Muscle layer of colon (tissue), 2 donors: Measurements from ENCODE around the gene NELFA.

Experiments
- H3K27ac ChIP-seq: one replicate; pipeline ENCODE4 v1.7.0; 2013; ENCODE audit warnings: low read depth, mild to moderate bottlenecking, low read length, moderate library complexity
- H3K27me3 ChIP-seq, 2 donors: one replicate each; pipeline ENCODE4 v1.7.0; 2013; ENCODE audit warnings: low read length in 2 of 2, mild to moderate bottlenecking in 2 of 2; ENCODE audit not compliant: insufficient read depth in 2 of 2, control insufficient read depth in 1 of 2
- H3K36me3 ChIP-seq: one replicate; pipeline ENCODE4 v1.7.0; 2013; ENCODE audit warnings: mild to moderate bottlenecking, low read length; ENCODE audit not compliant: insufficient read depth
- H3K4me1 ChIP-seq: one replicate; pipeline ENCODE4 v1.7.0; 2013; ENCODE audit warnings: mild to moderate bottlenecking, low read length; ENCODE audit not compliant: insufficient read depth
- H3K4me3 ChIP-seq, 2 donors: one replicate each; pipeline ENCODE4 v1.7.0; 2013; ENCODE audit warnings: low read length in 2 of 2, low read depth in 1 of 2, mild to moderate bottlenecking in 1 of 2, moderate library complexity in 1 of 2
- H3K9ac ChIP-seq: one replicate; pipeline ENCODE4 v1.7.0; 2013; ENCODE audit warnings: low read length
- H3K9me3 ChIP-seq: one replicate; pipeline ENCODE4 v1.7.0; 2013; ENCODE audit warnings: mild to moderate bottlenecking, low read length
- donor health status: abdominal sarcoma.
- donor health status: Adenocarcinoma of cecum.

The NELFA gene

DNA sequence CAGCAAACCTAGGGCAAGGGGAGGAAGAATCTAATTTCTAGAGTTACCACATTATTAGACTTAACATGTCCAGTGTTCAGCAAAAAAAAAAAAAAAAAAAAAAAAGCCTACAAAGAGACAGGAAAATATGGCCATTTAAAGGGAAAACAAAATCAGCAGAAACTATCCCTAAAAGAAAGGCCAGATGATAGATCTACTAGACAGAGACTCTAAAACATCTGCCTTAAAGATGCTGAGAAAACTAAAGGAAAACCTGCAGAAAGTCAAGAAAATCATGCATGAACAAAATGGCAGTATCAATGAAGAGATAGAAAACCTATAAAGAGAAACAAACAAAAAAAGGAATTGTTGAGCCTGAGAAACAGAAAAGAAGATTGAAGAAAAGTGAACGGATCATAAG lies 43.8 kb downstream of the NELFA start:
- Histone ChIP-seq H3K9me3 (no peaks in the 10 kb centered on the region), H3K9ac (no peak overlapping the region), H3K4me3 (no peak overlapping the region), H3K27ac (no peak overlapping the region), H3K27me3 (no peaks in the 10 kb centered on the region), H3K36me3 (peaks cover 42% of the 10 kb centered on the region), H3K4me1 (no peaks in the 10 kb centered on the region)

DNA sequence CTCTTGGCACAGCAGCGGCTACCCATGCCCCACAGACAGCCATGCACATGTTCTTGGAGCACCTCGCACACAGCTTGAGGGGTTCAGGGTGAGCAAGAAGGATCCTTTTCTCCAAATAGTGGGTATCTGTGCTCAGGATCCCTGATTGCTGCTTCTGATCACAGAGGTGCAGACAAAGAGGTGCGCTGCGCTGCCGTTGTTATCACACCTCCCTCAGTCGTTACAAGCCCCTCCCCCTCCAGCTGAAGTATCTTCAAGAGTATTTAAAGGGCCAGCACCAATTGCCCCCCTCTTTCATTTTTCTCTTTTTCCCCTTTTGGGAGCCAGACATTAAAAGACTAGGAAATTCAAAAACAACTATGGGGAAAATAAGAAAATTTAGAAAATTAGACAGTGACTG lies 44.3 kb downstream of the NELFA start:
- no peaks in the 10 kb centered on the region for H3K9me3 ChIP-seq
- H3K4me3 ChIP-seq, result no peak overlapping the region
- peaks cover 47% of the 10 kb centered on the region for H3K36me3 ChIP-seq
- no peaks in the 10 kb centered on the region for H3K27me3 ChIP-seq
- H3K4me1 ChIP-seq, result no peaks in the 10 kb centered on the region
- no peak overlapping the region for H3K27ac ChIP-seq
- H3K9ac ChIP-seq, result no peak overlapping the region

DNA sequence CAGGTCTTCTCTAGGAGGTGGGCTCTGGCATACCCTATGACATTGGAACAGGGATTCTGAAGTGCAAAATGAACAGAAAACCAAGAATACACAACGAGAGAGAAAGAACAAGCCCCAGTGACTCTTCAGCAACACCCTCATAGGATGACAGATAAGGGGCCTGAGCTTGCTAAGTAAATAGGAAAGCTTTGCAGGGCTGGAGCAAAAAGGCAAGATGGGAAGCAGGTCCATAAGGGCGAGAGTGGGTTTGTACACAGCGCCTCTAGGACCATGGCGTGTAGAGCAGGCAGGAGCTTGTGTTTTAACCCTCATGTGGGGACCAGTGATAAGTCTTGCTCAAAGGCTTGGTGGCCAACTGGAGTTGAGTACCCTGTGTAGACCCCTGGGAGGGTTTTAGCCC lies 45.8 kb downstream of the NELFA start:
- H3K9ac ChIP-seq, result no peak overlapping the region
- no peaks in the 10 kb centered on the region for H3K4me1 ChIP-seq
- H3K36me3 ChIP-seq, result peaks cover 57% of the 10 kb centered on the region
- H3K27me3 ChIP-seq, result no peaks in the 10 kb centered on the region
- H3K4me3 ChIP-seq, result no peak overlapping the region
- H3K9me3 ChIP-seq, result no peaks in the 10 kb centered on the region
- H3K27ac ChIP-seq, result no peak overlapping the region

DNA sequence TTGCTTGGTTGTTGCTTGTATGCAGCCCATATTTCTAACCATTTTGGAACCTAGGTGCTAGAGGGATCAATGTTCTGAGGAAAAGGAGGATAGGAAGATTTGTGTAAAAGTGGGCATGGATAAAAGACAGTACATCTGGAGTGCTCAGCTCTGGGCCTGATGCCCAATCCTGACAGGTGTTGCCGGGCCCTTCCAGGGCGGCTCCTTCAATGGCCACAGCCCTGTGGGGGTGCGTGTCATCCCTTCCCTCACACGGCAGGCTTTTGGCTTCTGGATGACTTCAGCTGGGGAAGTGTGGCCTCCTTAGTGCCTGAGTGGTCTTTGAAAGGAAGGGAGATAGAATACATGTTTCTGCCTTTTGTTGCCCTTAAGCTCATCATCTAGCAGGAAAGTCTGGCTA lies 47.2 kb downstream of the NELFA start:
- H3K4me1 ChIP-seq, result no peaks in the 10 kb centered on the region
- no peak overlapping the region for H3K27ac ChIP-seq
- H3K9ac ChIP-seq, result no peak overlapping the region
- H3K4me3 ChIP-seq, result no peak overlapping the region
- H3K27me3 ChIP-seq, result no peaks in the 10 kb centered on the region
- H3K36me3 ChIP-seq, result peaks cover 57% of the 10 kb centered on the region
- H3K9me3 ChIP-seq, result no peaks in the 10 kb centered on the region

DNA sequence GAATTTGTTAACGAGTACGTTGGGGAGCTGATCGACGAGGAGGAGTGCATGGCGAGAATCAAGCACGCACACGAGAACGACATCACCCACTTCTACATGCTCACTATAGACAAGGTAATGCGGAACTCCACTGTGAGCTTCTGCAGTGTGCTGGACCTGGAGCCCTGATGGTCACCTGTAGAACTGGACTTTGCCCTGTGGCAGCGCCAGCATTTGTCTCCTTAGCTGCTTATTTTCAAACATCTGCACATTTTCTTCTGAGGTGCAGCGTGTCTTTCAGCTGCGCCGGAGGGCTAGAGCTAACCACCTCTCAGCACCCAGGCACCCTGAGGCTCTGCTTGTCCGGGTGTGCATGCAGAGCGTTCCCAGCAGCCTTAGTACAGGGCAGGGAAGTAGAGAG lies 47.7 kb downstream of the NELFA start:
- H3K36me3 ChIP-seq, result peaks cover 57% of the 10 kb centered on the region
- no peaks in the 10 kb centered on the region for H3K9me3 ChIP-seq
- H3K4me3 ChIP-seq, result no peak overlapping the region
- H3K27ac ChIP-seq, result no peak overlapping the region
- no peaks in the 10 kb centered on the region for H3K27me3 ChIP-seq
- H3K4me1 ChIP-seq, result no peaks in the 10 kb centered on the region
- no peak overlapping the region for H3K9ac ChIP-seq

DNA sequence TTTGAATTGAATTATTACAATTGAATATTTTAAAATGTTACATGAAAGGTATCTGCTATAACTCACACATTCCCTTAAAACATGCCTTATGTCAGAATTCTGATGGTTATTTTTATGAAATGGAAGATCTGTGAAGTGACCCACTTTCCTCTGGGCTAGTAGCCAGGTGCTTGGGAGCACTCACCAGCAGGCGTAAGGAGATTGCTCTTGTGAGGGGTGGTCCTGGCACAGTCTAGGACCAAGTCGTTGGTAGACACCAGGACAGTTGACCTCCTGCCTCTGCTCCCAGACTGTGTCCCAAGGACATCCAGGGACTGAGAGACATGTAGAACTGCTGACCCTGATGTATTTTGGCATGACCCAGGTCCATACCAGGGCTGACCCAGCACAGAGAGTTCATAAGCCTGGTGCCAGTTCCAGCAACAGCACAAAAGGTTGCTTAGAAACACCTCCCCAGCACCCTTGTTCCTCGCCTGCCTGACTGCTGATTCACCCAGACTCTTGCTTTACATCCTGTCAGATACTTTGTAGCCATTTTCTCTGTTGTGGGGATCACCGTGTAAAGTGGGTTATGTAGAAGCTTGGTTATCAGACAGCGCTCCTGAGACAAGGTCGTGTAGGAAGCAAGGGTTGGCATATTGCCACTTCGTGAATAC lies 48.5 kb downstream of the NELFA start:
- H3K36me3 ChIP-seq, result peaks cover 63% of the 10 kb centered on the region
- no peaks in the 10 kb centered on the region for H3K9me3 ChIP-seq
- H3K27ac ChIP-seq, result no peak overlapping the region
- no peak overlapping the region for H3K4me3 ChIP-seq
- no peaks in the 10 kb centered on the region for H3K27me3 ChIP-seq
- H3K4me1 ChIP-seq, result no peaks in the 10 kb centered on the region
- H3K9ac ChIP-seq, result no peak overlapping the region

DNA sequence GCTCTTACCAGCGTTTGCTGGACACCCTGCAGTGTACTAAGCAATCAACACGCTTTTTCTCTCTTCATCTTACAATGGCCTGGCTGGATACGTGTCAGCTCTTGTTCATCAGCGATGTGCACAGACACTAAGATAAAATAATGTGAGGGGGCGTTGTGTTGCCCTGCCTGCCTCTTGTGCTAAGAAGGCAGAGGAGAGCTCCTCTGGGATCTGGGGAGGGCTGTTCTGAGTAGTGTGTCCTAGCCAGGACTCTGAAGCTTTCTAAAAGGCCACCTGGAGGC lies 49.7 kb downstream of the NELFA start:
- H3K9ac ChIP-seq, result no peak overlapping the region
- H3K4me1 ChIP-seq, result no peaks in the 10 kb centered on the region
- peaks cover 67% of the 10 kb centered on the region for H3K36me3 ChIP-seq
- H3K9me3 ChIP-seq, result no peaks in the 10 kb centered on the region
- H3K4me3 ChIP-seq, result no peak overlapping the region
- H3K27ac ChIP-seq, result no peak overlapping the region
- H3K27me3 ChIP-seq, result no peaks in the 10 kb centered on the region

DNA sequence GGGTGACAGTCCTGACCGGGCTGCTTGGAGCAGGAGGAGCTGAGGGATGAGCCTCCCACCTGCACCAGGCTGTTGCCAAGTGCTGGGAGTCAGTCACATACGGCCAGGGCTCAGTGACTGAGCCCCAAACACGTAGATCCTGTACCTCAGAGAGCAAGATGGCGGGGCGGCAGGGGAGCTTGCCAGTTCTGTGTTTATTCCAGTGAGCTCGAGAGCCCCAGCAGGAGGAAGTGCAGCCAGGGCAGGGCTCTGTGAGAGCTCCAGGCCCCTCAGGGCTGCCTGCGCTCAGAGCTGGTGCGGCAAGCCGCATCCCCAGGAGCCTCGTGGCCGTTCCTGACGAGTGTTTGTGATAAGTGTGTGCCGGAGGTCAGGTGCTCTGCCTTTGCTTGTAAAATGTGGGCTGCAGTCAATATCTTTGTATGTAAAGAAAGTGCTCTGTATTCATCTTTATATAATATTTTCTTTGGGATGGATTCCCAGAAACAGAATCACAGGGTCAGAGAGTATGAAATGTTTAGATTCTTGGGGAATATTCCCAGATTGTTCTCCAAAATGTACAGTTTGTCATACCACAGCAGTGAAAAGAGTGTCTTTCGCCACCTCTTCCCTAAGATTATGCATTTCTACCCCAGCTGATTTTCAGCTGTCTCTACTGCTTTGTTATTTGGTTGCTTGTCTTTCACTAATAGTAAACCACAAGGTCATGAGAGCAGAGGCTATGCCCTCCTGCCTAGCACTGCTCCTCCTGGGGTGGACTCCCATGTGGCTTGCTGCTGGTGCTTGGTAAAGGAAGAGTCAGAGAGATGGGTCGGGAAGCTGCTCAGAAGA lies 50.3 kb downstream of the NELFA start:
- Histone ChIP-seq H3K9me3 (no peaks in the 10 kb centered on the region), H3K27ac (no peak overlapping the region), H3K9ac (no peak overlapping the region), H3K36me3 (peaks cover 62% of the 10 kb centered on the region), H3K4me1 (no peaks in the 10 kb centered on the region), H3K27me3 (no peaks in the 10 kb centered on the region), H3K4me3 (no peak overlapping the region)

DNA sequence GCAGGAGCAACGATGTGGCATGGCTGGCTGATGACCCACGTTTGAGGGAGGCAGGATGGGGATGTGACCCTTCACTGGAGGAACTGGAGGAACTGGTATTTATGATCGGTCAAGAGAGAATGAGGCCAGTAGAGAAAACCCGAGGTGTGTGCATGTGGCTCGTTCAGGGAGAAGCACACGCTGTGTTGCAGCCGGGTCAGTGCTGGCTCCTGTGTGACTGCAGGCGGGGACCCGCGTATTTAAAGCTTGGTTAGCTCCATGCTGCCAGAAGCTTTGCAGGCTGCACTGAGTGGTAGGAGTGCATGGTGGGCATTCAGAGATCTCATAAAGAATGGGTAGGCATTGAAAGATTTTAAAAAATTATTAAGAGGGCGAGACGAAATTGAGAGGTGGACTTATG lies 52.1 kb downstream of the NELFA start:
- Histone ChIP-seq H3K9me3 (no peaks in the 10 kb centered on the region), H3K27me3 (no peaks in the 10 kb centered on the region), H3K36me3 (peaks cover 62% of the 10 kb centered on the region), H3K4me3 (no peak overlapping the region), H3K27ac (no peak overlapping the region), H3K9ac (no peak overlapping the region), H3K4me1 (no peaks in the 10 kb centered on the region)

DNA sequence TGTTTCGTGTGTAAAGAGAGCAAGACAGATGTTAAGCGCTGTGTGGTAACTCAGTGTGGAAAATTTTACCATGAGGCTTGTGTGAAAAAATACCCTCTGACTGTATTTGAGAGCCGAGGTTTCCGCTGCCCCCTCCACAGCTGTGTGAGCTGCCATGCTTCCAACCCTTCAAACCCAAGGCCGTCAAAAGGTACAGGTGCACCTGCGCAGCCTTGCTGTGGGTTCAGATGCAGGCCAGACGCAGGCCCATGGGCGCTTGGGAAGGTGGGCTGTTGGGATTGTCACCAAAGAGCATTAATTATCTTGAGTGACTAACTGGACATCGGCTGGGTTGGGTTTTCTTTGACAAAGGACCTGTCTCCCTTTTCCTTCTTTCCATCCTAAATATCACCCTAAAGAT lies 55.4 kb downstream of the NELFA start:
- Histone ChIP-seq H3K36me3 (peaks cover 32% of the 10 kb centered on the region), H3K9me3 (no peaks in the 10 kb centered on the region), H3K9ac (no peak overlapping the region), H3K27ac (no peak overlapping the region), H3K4me3 (no peak overlapping the region), H3K4me1 (no peaks in the 10 kb centered on the region), H3K27me3 (no peaks in the 10 kb centered on the region)

DNA sequence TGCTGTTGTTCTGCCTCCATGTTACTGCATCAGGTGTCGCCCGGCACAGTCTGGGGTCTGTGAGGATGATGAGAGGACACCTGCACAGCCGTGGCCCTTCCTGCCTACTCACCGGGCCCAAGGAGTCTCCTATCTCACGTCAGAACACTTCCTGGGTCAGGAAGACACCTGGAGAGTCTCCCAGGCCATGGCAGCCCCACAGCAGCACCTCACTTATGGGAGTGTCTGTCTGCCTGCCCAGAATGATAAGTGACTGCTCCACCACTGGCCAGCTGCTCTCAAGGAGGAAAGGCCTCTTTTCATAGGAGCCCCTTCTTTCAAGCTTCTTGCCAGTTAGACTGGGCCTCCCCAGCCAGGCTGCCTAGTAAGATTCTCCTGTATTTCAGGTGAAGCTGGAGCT lies 56.1 kb downstream of the NELFA start:
- H3K36me3 ChIP-seq, result peaks cover 32% of the 10 kb centered on the region
- H3K4me1 ChIP-seq, result no peaks in the 10 kb centered on the region
- no peak overlapping the region for H3K9ac ChIP-seq
- H3K4me3 ChIP-seq, result no peak overlapping the region
- no peak overlapping the region for H3K27ac ChIP-seq
- H3K27me3 ChIP-seq, result no peaks in the 10 kb centered on the region
- H3K9me3 ChIP-seq, result no peaks in the 10 kb centered on the region
